IMR-90 (cell line): ENCODE data around the gene MFAP3L. TPM values are rescaled to one million over a fixed set of nuclear protein-coding genes. Genes with fewer than 3 reads are reported as not detected.

Experiments used
- ATAC-seq: fragments of 200-7000 bp; cut with Tn5 transposase; 2 replicates; pipeline ENCODE4 v1.9.1; 2020; ENCODE audit warnings: low read depth, mild to moderate bottlenecking, moderate library complexity
- BruUV-seq: library from RNA; stranded (reverse); fragments of 400-500 nt; replicated peaks from 2 replicates; lab custom pipeline; 2021; lab: Mats Ljungman, UMichigan
- CTCF ChIA-PET: fragments of 300-600 bp; formaldehyde crosslinking; extraction: SDS; loops from one replicate; lab custom pipeline; 2021; ENCODE audit warnings: antibody characterized with exemption; lab: Yijun Ruan, JAX
- POLR2A ChIA-PET: fragments of 300-600 bp; sonication (Branson Sonifier 250); formaldehyde crosslinking; loops from one replicate; lab custom pipeline; 2022; ENCODE audit warnings: antibody characterized with exemption; ENCODE audit not compliant: unreplicated experiment; lab: Charles Lee
- DNase-seq: peaks from one replicate; pipeline ENCODE4 v3.0.0; 2013
- H2AFZ ChIP-seq: replicated peaks from 2 replicates; pipeline ENCODE3; 2013; ENCODE audit warnings: low read length, mild to moderate bottlenecking; ENCODE audit not compliant: poor library complexity
- H2AK5ac ChIP-seq: 2 replicates; pipeline ENCODE4 v1.6.1; 2013; ENCODE audit warnings: low read depth, low read length, inconsistent platforms
- H2AK9ac ChIP-seq: replicated peaks from 2 replicates; pipeline ENCODE3; 2013; ENCODE audit warnings: mild to moderate bottlenecking, low read depth, low read length, moderate library complexity; ENCODE audit not compliant: poor library complexity
- H2BK120ac ChIP-seq: 2 replicates; pipeline ENCODE4 v1.6.1; 2013; ENCODE audit warnings: low read depth, low read length, inconsistent platforms
- H2BK15ac ChIP-seq: 3 replicates; pipeline ENCODE4 v1.6.1; 2013; ENCODE audit warnings: low read depth, low read length, inconsistent platforms
- H2BK20ac ChIP-seq: 2 replicates; pipeline ENCODE4 v1.6.1; 2013; ENCODE audit warnings: low read depth, mild to moderate bottlenecking, inconsistent platforms, low read length, moderate library complexity
- H2BK5ac ChIP-seq: 2 replicates; pipeline ENCODE4 v1.6.1; 2013; ENCODE audit warnings: mild to moderate bottlenecking, low read depth, low read length, inconsistent platforms; ENCODE audit not compliant: poor library complexity, severe bottlenecking
- H3K14ac ChIP-seq: replicated peaks from 2 replicates; pipeline ENCODE4 v1.6.1; 2013; ENCODE audit warnings: low read depth, low read length, inconsistent platforms
- H3K18ac ChIP-seq: 2 replicates; pipeline ENCODE4 v1.6.1; 2013; ENCODE audit warnings: low read depth, low read length, control low read depth
- H3K23ac ChIP-seq: 2 replicates; pipeline ENCODE4 v1.6.1; 2013; ENCODE audit warnings: low read depth, low read length, inconsistent platforms
- H3K27ac ChIP-seq: 2 replicates; pipeline ENCODE4 v1.5.1; 2013; ENCODE audit warnings: mild to moderate bottlenecking, control low read depth, low read length; ENCODE audit not compliant: insufficient read depth
- H3K27me3 ChIP-seq: 2 replicates; pipeline ENCODE4 v1.6.1; 2013; ENCODE audit warnings: low read length; ENCODE audit not compliant: control insufficient read depth, insufficient read depth
- H3K36me3 ChIP-seq: 2 replicates; pipeline ENCODE4 v1.6.1; 2013; ENCODE audit warnings: low read length, mixed read lengths; ENCODE audit not compliant: control insufficient read depth, insufficient read depth
- H3K4ac ChIP-seq: 2 replicates; pipeline ENCODE4 v1.6.1; 2013; ENCODE audit warnings: low read depth, low read length, inconsistent platforms
- H3K4me1 ChIP-seq: 2 replicates; pipeline ENCODE4 v1.6.1; 2013; ENCODE audit warnings: low read length, mixed read lengths; ENCODE audit not compliant: control insufficient read depth, insufficient read depth
- H3K4me2 ChIP-seq: 2 replicates; pipeline ENCODE4 v1.6.1; 2013; ENCODE audit warnings: low read depth, mild to moderate bottlenecking, control low read depth, low read length, moderate library complexity
- H3K4me3 ChIP-seq: 2 replicates; pipeline ENCODE4 v1.5.1; 2013; ENCODE audit warnings: low read depth, mild to moderate bottlenecking, control low read depth, low read length, moderate library complexity; ENCODE audit not compliant: insufficient read depth
- H3K56ac ChIP-seq: 2 replicates; pipeline ENCODE4 v1.6.1; 2013; ENCODE audit warnings: low read length, inconsistent platforms; ENCODE audit not compliant: insufficient read depth; ENCODE audit errors: extremely low read depth
- H3K79me1 ChIP-seq, 2 experiments: 2 replicates each; pipeline ENCODE4 v1.6.1; 2013; ENCODE audit warnings: low read length in 2 of 2, inconsistent platforms in 1 of 2, low read depth in 1 of 2
- H3K9ac ChIP-seq: 2 replicates; pipeline ENCODE4 v1.6.1; 2013; ENCODE audit warnings: low read depth, low read length, control low read depth
- H3K9me1 ChIP-seq: 2 replicates; pipeline ENCODE4 v1.6.1; 2013; ENCODE audit warnings: low read length, inconsistent platforms; ENCODE audit not compliant: insufficient read depth
- H3K9me3 ChIP-seq: 2 replicates; pipeline ENCODE4 v1.6.1; 2013; ENCODE audit warnings: low read length; ENCODE audit not compliant: control insufficient read depth, insufficient read depth
- H4K20me1 ChIP-seq: 2 replicates; pipeline ENCODE4 v1.6.1; 2013; ENCODE audit warnings: low read length, inconsistent platforms; ENCODE audit not compliant: insufficient read depth
- H4K5ac ChIP-seq: 2 replicates; pipeline ENCODE4 v1.6.1; 2013; ENCODE audit warnings: mild to moderate bottlenecking, low read depth, low read length, control low read depth
- H4K8ac ChIP-seq, 2 experiments: 2 replicates each; pipeline ENCODE4 v1.6.1; 2013; ENCODE audit warnings: low read depth in 2 of 2, low read length in 2 of 2, control low read depth in 1 of 2, inconsistent platforms in 1 of 2
- H4K91ac ChIP-seq: 2 replicates; pipeline ENCODE4 v1.6.1; 2013; ENCODE audit warnings: low read depth, low read length, inconsistent platforms; ENCODE audit not compliant: insufficient read depth
- CHD1 ChIP-seq: IDR thresholded peaks from 2 replicates; pipeline ENCODE4 v1.6.1; 2012; ENCODE audit warnings: low read depth, low read length, improper control_type of control experiment
- MAFK ChIP-seq: IDR thresholded peaks from 2 replicates; pipeline ENCODE4 v1.6.1; 2012; ENCODE audit warnings: low read depth, low read length, improper control_type of control experiment
- MAZ ChIP-seq: IDR thresholded peaks from 2 replicates; pipeline ENCODE4 v1.6.1; 2012; ENCODE audit warnings: low read depth, mild to moderate bottlenecking, low read length, improper control_type of control experiment, moderate library complexity, borderline replicate concordance
- NFE2L2 ChIP-seq: fragments of 150-350 bp; IDR thresholded peaks from 2 replicates; pipeline ENCODE4 v1.6.1; 2016; ENCODE audit warnings: low read depth, mild to moderate bottlenecking, low read length
- RFX5 ChIP-seq: IDR thresholded peaks from 2 replicates; pipeline ENCODE4 v1.8.0; 2012; ENCODE audit warnings: low read depth, mild to moderate bottlenecking, low read length, moderate library complexity
- SMC3 ChIP-seq: fragments of 150-350 bp; IDR thresholded peaks from 2 replicates; pipeline ENCODE4 v1.6.1; 2016; ENCODE audit warnings: low read depth, mild to moderate bottlenecking, antibody characterized with exemption, low read length, moderate library complexity
- WGBS, 2 experiments: methylation state at CpG; one replicate each; pipeline versions ENCODE4 v1.1.5 to v1.1.7; 2013; ENCODE audit warnings: missing lambda C conversion rate in 2 of 2; ENCODE audit not compliant: insufficient read length in 1 of 2; ENCODE audit errors: extremely low coverage in 2 of 2; 5-methylcytosine and 5-hydroxymethylcytosine counted together
- dilution Hi-C: fragments of 300-500 bp; cut with HindIII; formaldehyde crosslinking; loops from one replicate; pipeline ENCODE4 v1.14.3; 2018; ENCODE audit warnings: low sequenced_read_pairs; ENCODE audit not compliant: unreplicated experiment
- in situ Hi-C: fragments of 300-500 bp; cut with MboI; formaldehyde crosslinking; loops from 3 replicates; pipeline ENCODE4 v1.14.3; 2019; ENCODE audit warnings: low sequenced_read_pairs, inconsistent platforms, mixed read lengths
- intact Hi-C: fragments of 100-400 bp; cut with micrococcal nuclease; formaldehyde crosslinking; loops from 2 replicates; pipeline ENCODE4 v1.10.0; 2022
- polyA plus RNA-seq, 3 experiments: library from polyadenylated mRNA; depleted of rRNA; stranded (reverse); fragments of >200 nt; gene quantifications; 2 replicates each; pipeline ENCODE4 v1.2.3, GENCODE V29; 2012; ENCODE audit warnings: low replicate concordance in 1 of 3
- total RNA-seq: library from RNA; depleted of rRNA; stranded (reverse); fragments of >200 nt; gene quantifications from 2 replicates; pipeline ENCODE4 v1.2.3, GENCODE V29; 2012
- TF ChIP-seq, protein P1 (sequence below): fragments of 150-350 bp; IDR thresholded peaks from 2 replicates; pipeline ENCODE4 v1.6.1; 2016; ENCODE audit warnings: low read depth, mild to moderate bottlenecking, low read length, moderate library complexity, borderline replicate concordance

Gene MFAP3L
- total and polyA plus RNA-seq, 2 of the 4 experiments (the other 2 are of a cell fraction): 0.22 to 0.36 TPM

DNA sequence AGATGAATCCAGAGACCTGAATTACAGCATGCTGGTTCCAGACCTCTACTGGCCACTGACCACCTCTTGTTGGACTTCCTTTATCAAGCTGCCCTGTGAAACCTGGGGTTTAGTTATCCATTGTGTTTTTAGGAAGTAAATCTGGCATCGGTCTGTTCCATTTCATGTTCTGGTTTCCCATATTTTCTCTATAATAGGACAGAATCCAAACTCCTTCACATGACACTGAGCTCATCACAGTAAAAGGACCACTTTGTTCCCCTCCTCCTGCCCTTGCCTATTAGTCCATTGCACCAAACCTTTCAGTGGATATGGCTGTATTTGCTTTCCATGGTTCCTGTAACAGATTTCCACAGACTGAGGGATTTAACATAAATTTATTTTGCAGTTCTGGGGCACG, 4.0 kb downstream of the MFAP3L start:
- Histone ChIP-seq H3K56ac (no peak overlapping the region), H2AK5ac (no peak overlapping the region), H3K36me3 (no peaks in the 10 kb centered on the region), H3K4me1 (no peaks in the 10 kb centered on the region), H3K9ac (no peak overlapping the region), H3K14ac (no peak overlapping the region), H3K27me3 (peaks cover 19% of the 10 kb centered on the region), H3K27ac (no peak overlapping the region), H3K4me2 (no peak overlapping the region), H4K91ac (no peak overlapping the region), H3K79me1 (no peaks in the 10 kb centered on the region), H3K4me3 (no peak overlapping the region), H3K9me1 (no peaks in the 10 kb centered on the region), H2BK15ac (no peak overlapping the region), H3K18ac (no peak overlapping the region), H4K20me1 (no peaks in the 10 kb centered on the region), H4K8ac (no peak overlapping the region), H2AK9ac (no peak overlapping the region), H2AFZ (no peak overlapping the region), H4K5ac (no peak overlapping the region), H2BK20ac (no peak overlapping the region), H2BK120ac (no peak overlapping the region), H3K23ac (no peak overlapping the region), H3K4ac (no peak overlapping the region), H3K9me3 (0 out of 2 replicates have a peak, but pooled peaks cover 3% of the 10 kb centered on the region), H2BK5ac (no peak overlapping the region)
- no peak for ATAC-seq
- DNase-seq: no peak
- dilution Hi-C loops: no loop called here
- ChIA-PET CTCF (no interaction called here), POLR2A (no interaction called here)
- TF ChIP-seq MAZ: no peak
- TF ChIP-seq, protein P1, sequence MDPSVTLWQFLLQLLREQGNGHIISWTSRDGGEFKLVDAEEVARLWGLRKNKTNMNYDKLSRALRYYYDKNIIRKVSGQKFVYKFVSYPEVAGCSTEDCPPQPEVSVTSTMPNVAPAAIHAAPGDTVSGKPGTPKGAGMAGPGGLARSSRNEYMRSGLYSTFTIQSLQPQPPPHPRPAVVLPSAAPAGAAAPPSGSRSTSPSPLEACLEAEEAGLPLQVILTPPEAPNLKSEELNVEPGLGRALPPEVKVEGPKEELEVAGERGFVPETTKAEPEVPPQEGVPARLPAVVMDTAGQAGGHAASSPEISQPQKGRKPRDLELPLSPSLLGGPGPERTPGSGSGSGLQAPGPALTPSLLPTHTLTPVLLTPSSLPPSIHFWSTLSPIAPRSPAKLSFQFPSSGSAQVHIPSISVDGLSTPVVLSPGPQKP: no peak
- TF ChIP-seq CHD1: no peak
- no peak for TF ChIP-seq NFE2L2
- TF ChIP-seq SMC3: no peak
- no peak for TF ChIP-seq RFX5
- TF ChIP-seq MAFK: no peak
- intact Hi-C loops: no loop called here
- in situ Hi-C loops: no loop called here
- no CpG with 5 or more reads among the region's 2 CpGs for WGBS, 2 experiments
- BruUV-seq: no TSS peak
